BE2C (cell line): ENCODE measurements around the gene NUMB.

Experiments
- DNase-seq: peaks from one replicate; pipeline ENCODE4 v3.0.0-alpha.2; 2020
- H3K27me3 ChIP-seq: fragments of 250-450 bp; sonication (Bioruptor Pico); 2 replicates; pipeline ENCODE4 v1.5.1; 2020; ENCODE audit warnings: mild to moderate bottlenecking
- H3K36me3 ChIP-seq: fragments of 250-450 bp; sonication (Bioruptor Pico); 2 replicates; pipeline ENCODE4 v1.5.1; 2020; ENCODE audit warnings: mild to moderate bottlenecking
- H3K4me1 ChIP-seq: fragments of 250-450 bp; sonication (Bioruptor Pico); 2 replicates; pipeline ENCODE4 v1.5.1; 2020
- H3K4me3 ChIP-seq: 2 replicates; pipeline ENCODE4 v1.5.1; 2011; ENCODE audit warnings: low read depth, low read length
- H3K9me3 ChIP-seq: fragments of 250-450 bp; sonication (Bioruptor Pico); 2 replicates; pipeline ENCODE4 v1.5.1; 2020
- TF ChIP-seq, protein P1 (sequence below): IDR thresholded peaks from 2 replicates; pipeline ENCODE4 v1.5.1; 2012; ENCODE audit warnings: mild to moderate bottlenecking, low read depth, low read length

The NUMB gene

GRCh38 chr14:73253323-73253610 lies 205.1 kb downstream of the NUMB start:
- no peak for DNase-seq
- TF ChIP-seq, protein P1, sequence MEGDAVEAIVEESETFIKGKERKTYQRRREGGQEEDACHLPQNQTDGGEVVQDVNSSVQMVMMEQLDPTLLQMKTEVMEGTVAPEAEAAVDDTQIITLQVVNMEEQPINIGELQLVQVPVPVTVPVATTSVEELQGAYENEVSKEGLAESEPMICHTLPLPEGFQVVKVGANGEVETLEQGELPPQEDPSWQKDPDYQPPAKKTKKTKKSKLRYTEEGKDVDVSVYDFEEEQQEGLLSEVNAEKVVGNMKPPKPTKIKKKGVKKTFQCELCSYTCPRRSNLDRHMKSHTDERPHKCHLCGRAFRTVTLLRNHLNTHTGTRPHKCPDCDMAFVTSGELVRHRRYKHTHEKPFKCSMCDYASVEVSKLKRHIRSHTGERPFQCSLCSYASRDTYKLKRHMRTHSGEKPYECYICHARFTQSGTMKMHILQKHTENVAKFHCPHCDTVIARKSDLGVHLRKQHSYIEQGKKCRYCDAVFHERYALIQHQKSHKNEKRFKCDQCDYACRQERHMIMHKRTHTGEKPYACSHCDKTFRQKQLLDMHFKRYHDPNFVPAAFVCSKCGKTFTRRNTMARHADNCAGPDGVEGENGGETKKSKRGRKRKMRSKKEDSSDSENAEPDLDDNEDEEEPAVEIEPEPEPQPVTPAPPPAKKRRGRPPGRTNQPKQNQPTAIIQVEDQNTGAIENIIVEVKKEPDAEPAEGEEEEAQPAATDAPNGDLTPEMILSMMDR, result no peak
- Histone ChIP-seq H3K4me3 (no peak overlapping the region), H3K36me3 (no peaks in the 10 kb centered on the region), H3K4me1 (no peaks in the 10 kb centered on the region), H3K27me3 (no peaks in the 10 kb centered on the region), H3K9me3 (no peaks in the 10 kb centered on the region)

DNA sequence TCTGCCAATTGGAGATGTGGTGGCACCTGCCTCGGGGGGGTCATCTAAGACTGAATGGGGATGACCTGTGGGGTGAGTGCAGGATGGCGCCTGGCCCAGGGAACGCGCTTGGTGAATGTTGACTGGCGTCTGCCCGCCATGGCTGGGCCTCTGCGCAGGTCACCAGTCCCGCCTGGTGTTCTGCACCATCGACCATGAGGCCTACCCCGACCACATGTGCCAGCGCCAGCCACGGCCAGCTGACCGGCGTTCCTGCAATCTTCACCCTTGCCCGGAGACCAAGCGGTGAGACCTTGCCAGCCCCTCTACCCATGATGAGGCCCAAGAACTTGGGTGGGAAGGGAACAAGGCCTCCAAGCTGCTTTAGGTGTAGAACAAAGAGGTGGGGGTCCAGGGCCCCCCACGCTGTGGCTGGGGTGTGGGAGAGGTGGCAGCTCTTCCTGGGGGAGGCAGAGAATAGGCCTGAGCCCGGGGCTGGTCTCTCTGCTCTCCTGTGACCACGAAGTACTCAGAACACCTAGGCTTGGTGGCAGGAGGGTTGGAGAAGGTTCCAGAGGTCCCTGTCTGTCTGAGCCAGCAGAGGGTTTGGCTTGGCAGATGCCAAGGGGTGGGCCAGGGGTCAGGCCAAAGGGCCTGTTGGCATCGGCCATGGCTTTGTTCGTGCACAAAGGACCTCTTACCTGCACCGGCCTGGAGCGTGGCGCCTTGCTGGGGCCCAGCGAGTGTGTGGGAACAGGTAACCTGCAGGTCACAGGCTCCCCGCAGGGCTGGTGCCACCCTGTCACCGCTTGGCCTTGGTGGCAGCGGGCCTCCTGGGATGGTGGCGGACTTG lies 205.6 kb downstream of the NUMB start:
- Histone ChIP-seq H3K4me3 (no peak overlapping the region), H3K4me1 (no peaks in the 10 kb centered on the region), H3K27me3 (no peaks in the 10 kb centered on the region), H3K36me3 (no peaks in the 10 kb centered on the region), H3K9me3 (no peaks in the 10 kb centered on the region)
- no peak for DNase-seq
- TF ChIP-seq, protein P1, result no peak

- H3K4me1 ChIP-seq, result no peaks in the 10 kb centered on the region
- no peaks in the 10 kb centered on the region for H3K27me3 ChIP-seq
- no peaks in the 10 kb centered on the region for H3K9me3 ChIP-seq
- no peak for DNase-seq
- H3K36me3 ChIP-seq, result no peaks in the 10 kb centered on the region
- H3K4me3 ChIP-seq, result no peak overlapping the region
- TF ChIP-seq, protein P1, result no peak
These were observed 206.7 kb downstream of the NUMB start for GRCh38 chr14:73251516-73252215.

GRCh38 chr14:73250781-73251500 lies 207.4 kb downstream of the NUMB start:
- Histone ChIP-seq H3K4me1 (no peaks in the 10 kb centered on the region), H3K4me3 (no peak overlapping the region), H3K36me3 (no peaks in the 10 kb centered on the region), H3K27me3 (no peaks in the 10 kb centered on the region), H3K9me3 (no peaks in the 10 kb centered on the region)
- no peak for DNase-seq
- TF ChIP-seq, protein P1, result no peak

DNA sequence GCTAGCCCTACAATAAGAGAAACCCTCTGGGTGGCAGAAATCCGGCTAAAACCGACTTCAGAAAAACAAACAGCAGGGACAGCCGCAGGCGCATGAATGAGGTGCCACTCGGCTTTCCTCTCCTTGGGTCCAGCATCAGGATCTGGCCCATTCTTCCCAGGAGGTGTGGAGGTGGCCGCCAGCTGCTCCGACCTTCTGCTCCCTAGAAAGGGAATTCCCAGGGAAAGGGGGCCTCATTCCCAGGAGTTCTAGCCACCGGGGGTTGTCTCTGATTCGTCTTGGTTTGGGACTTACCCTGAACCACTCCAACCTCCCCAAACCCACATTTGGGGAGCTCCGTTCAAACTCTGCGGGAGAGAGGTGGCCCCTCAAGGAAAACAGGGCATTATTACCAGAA lies 208.0 kb downstream of the NUMB start:
- H3K9me3 ChIP-seq, result no peaks in the 10 kb centered on the region
- DNase-seq, result no peak
- no peaks in the 10 kb centered on the region for H3K4me1 ChIP-seq
- TF ChIP-seq, protein P1, result no peak
- H3K4me3 ChIP-seq, result no peak overlapping the region
- no peaks in the 10 kb centered on the region for H3K36me3 ChIP-seq
- H3K27me3 ChIP-seq, result no peaks in the 10 kb centered on the region
